Suppressor macrophage treated with lipopolysaccharide for 1 hour (primary cell): ENCODE data around the gene UCN2.

Experiments
- DNase-seq, 3 donors: peaks; one replicate each; pipeline ENCODE4 v3.0.0-alpha.2; 2020 to 2022

UCN2 gene

DNA sequence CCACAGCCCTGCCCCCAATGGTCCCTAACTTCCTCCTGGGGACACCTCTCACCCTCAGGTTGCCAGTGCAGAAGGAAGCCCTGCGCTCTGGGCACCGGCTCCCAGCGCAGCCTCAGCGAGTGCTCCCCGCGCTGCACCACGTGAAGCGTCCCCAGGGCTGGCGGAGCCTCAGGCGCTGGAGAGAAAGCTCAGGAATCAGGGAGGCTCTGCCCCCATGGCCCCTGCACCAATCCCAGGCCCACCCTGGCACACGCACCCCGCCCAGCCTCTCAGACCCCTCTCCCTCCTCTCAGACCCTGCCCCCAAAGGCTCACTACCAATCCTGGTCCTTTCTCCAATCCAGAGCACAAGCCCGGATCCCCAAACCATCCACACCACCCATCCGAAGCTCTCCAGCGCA, 24.6 kb upstream of the UCN2 start:
- no peak for DNase-seq

DNA sequence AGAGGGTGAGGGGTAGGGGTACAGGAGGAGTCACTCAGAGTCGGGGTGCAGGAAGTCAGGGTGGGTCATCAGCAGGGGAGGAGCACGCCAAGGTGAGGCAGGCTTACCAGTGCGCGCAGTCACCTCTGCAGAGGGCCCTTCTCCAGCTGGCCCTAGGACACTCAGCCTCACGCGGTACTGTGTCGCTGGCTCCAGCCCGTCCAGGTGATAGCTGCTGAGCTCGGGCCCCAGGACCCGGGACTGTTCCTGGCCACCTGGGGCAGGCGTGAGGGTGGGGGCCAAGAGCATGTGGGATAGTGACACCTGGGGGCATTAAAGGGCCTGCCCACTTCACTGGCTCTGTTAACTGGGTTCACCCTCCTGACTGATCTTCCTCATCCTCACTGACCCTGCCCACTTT, 24.1 kb upstream of the UCN2 start:
- no peak for DNase-seq

DNA sequence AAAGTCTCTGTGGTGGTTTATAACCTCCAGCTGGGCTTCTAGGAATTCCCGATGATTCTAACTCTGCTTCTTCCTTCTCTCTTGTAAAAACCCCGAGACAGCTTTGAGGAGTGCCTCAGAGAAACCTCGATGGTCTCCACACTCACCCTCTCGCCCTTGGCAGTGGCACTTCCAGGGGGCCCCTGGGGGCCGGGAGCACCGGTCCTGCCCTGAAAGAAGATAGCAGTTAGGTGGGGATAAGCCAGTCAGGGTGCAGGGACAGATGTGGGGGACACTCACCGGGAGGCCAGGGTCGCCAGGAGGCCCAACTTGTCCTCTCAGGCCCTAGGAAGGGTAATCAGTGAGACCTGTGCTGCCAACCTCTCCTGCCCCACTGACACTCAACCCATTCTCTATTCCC, 21.8 kb upstream of the UCN2 start:
- DNase-seq: no peak

DNA sequence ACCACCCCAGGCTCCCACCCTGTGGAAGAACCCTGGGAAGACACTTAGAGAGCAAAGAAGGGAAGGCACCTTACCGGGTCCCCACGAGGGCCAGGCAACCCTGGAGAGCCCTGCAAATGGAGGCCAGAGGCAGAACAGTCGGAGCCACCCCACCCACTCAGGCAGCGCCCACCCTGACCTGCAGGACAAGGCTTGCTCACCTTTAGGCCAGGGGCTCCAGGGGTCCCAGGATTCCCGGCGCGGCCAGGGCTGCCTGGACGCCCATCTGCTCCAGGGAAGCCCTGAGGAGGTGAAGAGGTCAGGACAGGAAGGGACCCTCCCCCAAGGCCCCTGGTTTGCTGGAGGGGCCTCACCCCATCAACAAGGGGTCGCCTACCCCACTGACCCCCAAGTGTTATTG, 21.3 kb upstream of the UCN2 start:
- DNase-seq: no peak

DNA sequence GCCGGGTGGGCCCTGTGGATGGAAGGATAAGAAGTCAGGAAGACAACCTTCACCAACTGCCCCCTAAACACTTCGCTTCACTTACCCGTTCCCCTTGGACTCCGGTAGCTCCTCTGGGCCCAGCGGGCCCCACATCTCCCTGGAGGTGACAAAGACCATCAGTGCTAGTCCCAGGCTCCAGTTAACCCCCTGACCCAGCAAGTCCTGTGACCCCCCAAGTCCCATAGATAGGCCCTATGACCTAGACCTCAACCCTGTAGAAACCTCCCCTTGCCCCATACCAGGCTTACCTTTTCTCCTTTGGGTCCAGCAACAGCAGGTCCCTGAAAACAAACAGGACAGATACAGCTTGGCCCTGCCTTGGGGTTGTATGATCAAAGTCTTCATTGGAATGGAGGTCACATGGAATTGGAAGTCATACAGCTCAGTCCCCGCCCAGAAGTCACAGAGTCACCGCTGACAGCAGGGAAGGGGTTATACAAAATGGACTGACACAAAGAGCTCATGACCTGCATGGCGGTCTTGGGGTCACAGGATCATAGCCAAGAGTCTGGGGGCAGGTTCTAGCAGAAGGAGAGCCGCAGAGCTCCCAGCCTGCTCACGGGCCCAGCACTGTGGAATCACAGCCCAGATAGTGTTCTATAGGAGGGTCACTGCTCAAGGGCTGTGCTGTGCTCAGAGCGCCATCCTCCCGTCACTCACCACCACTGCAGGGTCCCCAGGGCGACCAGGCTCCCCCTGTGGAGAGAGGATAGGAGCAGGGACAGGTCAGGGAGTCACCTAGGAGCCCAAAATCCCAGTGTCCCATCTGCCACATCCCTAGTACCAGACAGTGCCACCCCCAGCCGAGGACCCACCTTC, 18.3 kb upstream of the UCN2 start:
- no peak for DNase-seq

DNA sequence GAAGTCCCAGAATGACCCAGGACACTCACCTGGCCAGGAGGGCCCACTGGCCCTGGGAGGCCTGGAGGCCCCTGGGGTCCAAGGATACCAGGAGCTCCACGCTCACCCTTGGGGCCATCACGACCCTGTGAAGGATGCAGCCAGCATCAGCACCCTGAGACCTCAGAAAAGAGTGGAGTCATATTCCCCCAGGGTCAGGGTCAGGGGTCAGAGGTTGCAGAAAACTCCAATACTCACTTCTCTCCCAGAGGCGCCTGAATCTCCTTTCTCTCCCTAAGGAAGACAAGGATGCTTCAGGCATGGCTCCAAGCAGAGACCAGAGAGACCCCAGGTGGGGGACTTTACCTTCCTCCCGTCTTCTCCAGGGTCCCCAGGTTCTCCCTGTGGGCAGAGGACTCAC, 13.1 kb upstream of the UCN2 start:
- no peak for DNase-seq

DNA sequence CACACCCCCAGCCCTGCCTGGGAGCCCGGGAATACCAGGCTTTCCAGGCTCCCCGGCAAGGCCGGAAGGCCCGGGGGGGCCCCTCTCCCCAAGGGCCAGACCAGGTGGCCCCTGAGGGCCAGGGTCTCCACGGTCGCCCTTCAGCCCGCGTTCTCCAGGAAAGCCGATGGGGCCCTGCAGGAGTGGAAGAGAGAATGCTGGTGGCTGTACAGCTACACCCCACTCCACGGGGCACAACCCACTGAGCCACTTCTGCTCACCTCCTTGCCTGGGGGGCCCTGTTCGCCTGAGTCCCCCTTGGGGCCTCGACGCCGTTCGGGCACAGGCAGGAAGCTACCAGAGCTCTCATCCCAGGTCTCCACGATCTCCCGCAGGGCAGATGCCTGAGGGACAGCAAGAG, 11.8 kb upstream of the UCN2 start:
- no peak for DNase-seq

DNA sequence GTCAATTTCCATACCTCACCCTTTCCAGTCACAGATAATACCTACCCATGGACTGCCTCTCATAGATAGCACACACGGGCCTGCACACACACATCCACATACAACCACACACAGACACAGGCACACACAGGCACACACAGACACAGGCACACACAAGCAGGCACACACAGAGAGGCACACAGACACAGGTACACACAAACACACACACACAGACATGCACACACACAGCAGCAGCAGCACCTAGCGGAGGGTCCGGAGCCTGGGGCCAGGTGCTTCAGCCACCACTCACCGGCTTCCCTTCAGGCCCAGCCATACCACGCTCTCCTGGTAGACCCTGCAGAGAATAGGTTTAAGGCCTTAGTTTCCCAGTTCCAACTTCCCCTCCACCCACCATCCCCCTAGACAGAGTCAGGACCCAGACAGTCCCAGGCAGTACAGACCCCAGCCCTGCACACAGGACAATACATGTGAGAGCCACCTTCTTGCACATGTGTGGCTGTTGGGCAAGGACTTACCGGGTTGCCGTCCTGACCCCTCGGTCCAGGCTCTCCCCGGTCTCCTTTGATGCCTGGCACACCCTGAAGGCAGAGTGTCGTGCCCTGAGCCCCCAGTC, 10.5 kb upstream of the UCN2 start:
- DNase-seq: no peak

DNA sequence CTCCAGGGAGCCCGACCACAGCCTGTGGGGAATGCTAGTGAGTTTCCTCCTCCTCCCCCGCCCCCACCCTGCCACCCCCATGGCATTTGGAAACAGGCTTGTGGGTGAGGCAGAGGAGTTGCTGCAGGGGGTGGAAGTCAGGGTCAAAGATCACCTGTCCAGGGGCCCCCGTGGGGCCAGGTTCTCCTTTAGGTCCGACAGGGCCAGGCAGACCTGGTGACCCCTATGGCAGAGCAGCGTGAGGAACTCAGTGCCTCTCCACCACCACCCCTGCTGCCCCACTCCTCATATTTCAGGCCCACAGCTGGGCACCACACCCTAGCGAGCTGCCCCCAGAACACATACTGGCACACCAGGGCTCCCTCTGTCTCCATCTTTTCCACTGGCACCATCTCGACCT, 8.9 kb upstream of the UCN2 start:
- no peak for DNase-seq

DNA sequence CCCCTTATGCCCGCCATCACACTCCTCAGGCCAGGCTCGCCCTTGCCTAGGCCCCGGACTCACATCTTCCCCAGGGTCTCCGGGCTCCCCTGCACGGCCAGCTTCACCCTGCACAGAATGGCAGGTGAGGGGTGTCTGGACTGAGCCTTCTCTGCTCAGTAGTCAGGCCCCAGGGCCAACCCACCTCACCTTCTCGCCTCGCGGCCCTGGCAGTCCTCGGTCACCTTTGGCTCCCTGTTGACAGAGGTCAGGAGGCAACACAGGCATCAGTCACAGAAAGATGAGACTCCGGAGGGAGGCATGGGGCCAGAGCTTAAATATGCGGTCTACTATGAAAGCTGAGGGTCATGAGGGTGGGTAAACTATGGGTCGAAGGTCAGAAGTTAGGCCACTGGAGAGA, 8.4 kb upstream of the UCN2 start:
- no peak for DNase-seq

DNA sequence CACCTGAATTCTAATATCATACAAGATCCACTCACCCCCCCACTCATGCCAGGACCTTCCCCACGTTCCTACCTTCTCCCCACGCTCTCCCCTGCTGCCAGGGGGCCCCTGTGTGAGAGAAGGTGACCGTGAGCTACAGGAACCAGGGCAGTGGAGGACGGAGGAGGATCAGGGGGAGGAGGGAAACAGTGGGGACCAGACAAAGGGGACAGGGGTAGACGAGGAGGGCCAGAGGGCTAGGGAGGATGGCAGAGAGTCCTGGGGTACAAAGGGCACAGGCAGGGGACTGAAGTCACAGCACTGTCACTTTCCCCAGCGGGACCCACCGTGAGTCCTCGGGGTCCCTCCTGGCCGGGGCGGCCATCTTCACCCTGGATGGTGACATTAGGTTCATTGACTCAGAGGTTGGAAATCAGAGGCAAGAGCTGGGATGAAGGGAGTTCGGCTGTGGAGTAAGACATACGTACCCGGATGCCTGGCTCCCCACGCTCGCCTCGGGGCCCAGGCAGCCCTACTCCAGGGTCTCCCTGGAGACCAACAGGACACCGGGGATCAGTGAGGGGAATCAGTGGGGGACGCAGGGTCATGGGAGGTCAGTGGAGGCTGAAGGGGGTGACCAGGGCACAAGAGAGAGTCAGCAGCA, 6.3 kb upstream of the UCN2 start:
- DNase-seq: no peak

DNA sequence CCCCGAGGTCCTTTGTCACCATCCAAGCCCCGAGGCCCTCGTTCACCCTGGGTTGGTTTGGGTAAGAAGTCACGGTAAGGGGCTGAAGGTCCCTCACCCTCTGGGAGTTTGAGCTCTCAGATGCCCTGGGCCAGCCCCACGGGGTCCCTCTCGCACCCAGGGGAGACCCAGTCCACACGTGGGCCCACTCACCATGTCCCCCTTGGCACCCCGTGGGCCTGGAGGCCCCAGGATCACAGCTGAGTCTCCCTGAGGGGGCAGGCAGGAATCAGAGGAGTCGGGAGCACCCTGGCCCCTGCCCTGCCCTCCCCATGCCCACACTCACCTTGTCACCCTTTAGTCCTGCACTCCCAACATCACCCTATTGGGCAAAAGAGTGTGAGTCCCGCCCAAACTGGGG, 5.8 kb upstream of the UCN2 start:
- DNase-seq: no peak

DNA sequence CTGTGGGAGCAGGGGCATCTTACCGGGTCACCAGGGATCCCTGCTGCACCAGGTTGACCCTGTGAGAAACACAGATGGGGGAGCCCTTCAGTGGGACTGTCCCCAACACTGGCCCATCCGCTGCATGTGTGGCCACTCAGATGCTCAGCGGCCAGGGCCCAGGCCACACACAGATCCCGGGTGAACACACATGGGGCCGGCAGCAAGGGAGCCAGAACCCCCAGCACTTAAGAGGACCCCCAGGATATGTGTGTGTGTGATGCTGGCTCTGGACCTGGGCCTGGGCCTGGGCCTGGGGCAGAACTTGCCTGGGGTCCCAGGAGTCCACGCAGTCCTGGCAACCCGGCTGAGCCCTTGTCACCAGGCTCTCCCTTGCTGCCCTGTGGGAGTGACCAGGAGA, 4.9 kb upstream of the UCN2 start:
- no peak for DNase-seq

DNA sequence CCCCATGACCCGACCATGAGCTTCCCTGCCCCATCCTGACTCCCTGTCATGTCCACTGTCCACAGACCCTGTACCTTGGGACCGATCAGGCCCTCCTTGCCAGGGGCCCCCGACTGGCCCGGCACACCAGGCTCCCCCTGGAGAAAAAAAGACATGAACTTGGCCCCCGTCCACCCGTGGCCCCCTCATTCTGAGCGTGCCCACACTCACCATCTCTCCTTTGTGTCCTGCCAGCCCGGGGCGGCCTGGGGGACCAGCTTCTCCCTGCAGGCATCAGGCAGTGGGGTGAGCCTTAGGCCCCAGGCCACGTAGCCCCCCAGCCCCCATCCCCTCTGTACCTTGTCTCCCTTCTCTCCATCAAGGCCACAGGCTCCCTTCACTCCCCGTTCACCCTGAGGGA, 3.9 kb upstream of the UCN2 start:
- no peak for DNase-seq

DNA sequence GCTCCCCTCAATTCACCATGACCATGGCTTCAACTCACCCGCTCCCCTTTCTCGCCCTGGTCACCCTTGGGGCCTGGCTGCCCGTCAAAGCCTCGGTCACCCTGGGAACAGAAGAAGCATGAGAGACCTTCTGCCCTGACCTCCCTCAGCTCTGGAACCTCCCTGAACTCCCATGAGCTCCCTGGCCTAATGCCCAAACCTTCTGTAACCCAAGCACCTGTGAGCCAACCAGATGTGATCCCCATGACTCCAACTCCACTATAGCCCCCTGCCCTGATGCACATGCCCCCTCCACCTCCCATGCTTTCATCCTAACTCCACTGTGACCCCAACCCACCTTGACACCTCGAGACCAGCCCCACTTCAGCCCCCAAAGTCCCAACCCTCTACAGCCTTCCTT, 3.5 kb upstream of the UCN2 start:
- DNase-seq: no peak

DNA sequence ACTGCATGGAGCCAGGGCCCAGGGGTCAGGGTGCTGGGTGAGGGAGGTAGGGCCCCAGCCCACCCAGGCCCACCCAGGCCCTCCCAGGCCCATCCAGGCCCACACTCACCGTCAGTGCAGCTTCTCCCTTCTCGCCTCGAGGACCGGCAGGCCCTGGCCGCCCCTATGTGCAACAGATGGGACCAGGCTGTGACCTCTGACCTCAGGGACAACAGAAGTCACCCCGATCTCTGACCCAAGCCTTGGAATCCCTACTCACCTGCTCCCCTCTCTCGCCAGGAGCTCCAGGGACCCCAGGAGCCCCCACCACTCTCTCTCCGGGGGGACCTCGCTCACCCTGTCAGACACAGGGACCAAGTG, 2.8 kb upstream of the UCN2 start:
- no peak for DNase-seq

DNA sequence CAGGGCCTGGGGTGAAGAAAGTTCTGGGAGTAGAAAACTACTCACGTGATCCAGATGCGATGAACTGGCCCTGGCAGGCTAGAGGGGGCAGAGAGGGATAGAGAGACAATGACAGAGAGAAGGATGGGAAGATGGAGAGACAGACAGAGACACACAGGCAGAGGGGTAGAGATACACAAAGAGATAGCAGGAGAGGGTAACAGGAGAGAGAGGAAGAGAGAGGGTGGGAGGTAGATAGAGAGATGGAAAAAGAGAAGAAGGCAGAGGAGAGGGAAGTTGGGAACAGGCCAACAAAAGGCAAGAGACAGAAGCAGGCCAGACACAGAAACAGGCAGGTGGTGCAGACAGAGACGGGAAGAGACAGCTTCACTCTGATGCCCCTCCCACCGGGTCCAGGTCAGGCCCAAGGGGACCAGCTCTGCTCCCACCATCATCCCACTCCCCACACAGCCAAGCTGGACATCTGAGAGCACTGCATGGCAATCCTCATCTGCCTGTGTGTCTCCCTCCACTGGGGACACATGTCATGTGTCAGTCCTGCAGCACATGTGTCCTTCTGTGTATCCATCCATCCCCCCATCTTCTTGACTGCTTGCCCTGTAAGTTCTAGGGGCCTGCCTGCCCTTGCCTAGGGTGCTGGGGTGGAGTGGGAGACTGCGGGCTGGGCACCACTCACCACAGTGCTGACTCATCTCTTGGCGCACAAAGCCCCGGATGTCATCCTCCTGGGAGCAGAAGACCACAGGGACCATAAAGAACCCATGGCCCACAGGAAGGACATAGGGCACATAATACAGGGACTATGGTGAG, 2.2 kb upstream of the UCN2 start:
- DNase-seq: peak; percentile 60 to 76 (median 73)

DNA sequence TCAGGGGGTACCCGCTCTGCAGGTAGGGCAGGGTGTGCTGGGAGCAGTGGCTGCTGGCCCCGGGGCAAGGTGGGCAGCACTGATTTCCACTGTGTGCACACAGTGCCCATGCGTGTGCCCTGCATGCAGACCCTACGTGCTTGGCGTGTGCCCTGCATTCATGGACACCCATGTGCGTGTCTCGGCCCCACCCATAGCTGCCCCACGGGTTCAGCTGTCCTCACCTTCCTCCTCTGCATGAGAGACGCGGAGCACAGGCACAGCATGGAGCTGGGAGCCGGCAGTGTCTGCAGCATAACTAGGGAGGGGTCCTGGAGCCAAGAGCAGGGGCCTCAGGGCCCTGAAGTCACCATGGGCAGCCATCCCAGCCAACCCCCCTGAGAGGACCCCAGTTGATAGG, 1.6 kb upstream of the UCN2 start:
- DNase-seq: no peak

DNA sequence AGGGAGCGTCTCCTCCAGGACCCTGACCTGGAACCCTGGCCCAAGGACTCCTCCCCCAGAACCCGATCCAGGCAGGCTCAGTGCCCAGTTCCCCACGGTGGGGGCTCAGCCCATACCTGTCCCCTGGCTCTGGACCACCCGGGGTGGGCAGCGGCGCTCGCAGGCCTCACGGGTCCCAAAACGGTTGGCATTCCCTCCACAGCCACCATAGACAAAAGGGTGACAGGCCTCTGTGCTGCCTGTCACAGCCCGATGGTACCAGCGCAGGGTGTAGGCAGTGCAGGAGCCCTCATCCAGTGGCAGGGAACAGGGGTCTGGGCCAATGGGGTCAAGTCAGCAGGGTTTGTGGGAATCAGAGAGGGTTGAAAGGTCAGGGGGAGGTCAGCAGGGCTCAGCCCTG, 1.1 kb upstream of the UCN2 start:
- DNase-seq: no peak

DNA sequence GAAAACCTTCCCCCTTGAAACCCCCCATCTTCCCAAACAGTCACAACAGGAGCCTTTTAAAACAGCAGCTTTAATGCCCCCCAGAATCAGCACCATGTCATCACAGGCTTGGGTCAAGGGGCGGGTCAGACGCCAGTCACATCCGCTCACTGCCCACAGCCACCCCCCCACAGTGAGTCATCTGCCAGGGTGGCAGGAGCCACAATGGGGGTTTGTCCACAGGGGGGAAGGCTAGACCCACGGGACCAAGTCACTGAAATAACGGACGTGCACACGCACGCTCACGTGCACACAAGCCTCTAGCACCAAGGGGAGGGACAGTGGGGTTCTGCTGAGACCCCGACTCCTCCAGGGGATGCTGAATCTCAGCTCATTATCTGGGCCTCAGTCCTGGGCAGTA, 441 bp upstream of the UCN2 start:
- peak; percentile 94 to 95 (median 95) for DNase-seq

DNA sequence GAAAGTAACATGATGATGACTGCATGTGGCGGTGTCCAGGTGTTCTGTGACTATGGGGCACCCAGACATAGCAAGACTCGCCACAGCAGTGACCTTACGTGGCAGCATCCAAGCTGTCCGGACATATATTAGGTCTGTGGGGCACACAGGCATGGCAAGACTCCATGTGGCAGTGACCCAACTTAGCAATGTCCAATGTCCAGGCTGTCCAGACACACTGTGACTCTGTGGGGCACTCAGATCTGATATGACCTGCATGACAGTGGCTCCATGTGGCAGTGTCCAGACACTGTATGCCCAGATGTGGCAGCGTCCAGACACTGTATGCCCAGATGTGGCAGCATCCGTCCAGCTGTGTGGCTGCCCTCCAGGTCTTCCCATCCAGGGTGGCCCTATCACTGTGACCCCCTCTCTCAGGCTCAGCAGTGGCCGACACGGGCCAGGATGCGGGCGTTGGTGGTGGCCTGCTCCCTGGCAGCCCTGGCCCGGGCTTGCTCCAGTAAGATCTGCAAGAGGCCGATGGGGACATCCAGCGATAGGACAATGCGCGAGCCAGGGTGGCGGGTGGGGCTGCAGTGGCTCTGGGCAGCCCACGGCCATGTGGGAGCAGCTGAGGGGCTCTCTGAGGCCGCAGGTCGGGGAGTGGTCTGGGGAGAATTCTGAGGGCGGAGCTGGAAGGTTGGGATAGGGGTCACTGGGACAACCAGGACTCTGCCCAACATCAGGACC, 1.1 kb downstream of the UCN2 start:
- no peak for DNase-seq

DNA sequence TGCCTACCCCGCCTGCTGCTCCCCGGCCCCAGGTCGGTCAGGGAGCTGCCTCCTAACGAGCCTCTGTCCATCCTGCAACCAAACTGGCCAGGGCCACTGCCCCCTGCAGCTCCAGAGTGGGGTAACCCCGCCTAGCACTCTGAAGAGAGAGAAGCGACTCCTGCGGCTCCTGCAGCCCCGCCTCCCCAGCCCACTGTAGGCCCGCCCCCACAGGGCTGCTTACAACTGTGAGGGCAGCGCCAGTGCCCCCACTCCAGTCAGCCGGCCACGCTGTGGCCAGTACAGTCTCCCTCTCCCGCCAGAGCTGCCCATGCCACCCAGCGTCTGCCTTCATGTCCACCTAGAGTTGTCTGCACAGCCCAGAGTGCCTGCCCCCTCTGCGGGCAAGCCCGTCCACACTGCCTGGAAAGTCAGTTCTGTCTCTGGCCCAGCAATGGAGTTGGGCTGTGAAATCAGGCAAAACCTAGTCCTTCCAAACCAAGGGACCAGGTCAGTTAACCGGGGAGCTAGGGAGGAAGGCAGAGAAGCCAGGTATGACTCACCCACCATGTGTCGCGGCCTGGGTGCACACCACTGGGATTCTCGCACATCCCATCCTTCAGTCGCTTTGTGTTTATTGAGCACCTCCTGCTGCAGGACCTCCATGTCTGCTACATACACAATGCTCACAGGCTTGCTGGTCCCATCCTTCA, 2.4 kb downstream of the UCN2 start:
- peak; percentile 68 to 83 (median 71) for DNase-seq
